Loucy (cell line): Measurements from ENCODE around the gene COLQ.
"Not testable (repeated sequence)": the region's sequence is repeated elsewhere in the genome, so short reads cannot be mapped to it uniquely, and the experiment has no call there.

Experiments used
- H2AFZ ChIP-seq: fragments of 200-600 bp; sonication (generic); 2 replicates; pipeline ENCODE4 v1.6.0; 2016; ENCODE audit warnings: antibody characterized with exemption, mild to moderate bottlenecking, low read length, moderate library complexity
- H3F3A ChIP-seq: fragments of 200-600 bp; 2 replicates; pipeline ENCODE4 v1.6.0; 2016; ENCODE audit warnings: antibody characterized with exemption, low read depth, mild to moderate bottlenecking
- H3K27me3 ChIP-seq: fragments of 200-600 bp; sonication (generic); 2 replicates; pipeline ENCODE4 v1.6.1; 2014; ENCODE audit warnings: low read length, mild to moderate bottlenecking; ENCODE audit not compliant: insufficient read depth, poor library complexity, severe bottlenecking
- H3K36me3 ChIP-seq: fragments of 200-600 bp; sonication (generic); 2 replicates; pipeline ENCODE4 v1.6.1; 2016; ENCODE audit warnings: low read length; ENCODE audit not compliant: insufficient read depth
- H3K4me1 ChIP-seq: fragments of 200-600 bp; sonication (generic); 2 replicates; pipeline ENCODE4 v1.5.1; 2014; ENCODE audit warnings: low read length, mild to moderate bottlenecking; ENCODE audit not compliant: insufficient read depth, poor library complexity, severe bottlenecking
- H3K4me2 ChIP-seq: fragments of 200-600 bp; sonication (generic); 2 replicates; pipeline ENCODE4 v1.6.0; 2014; ENCODE audit warnings: antibody characterized with exemption, low read length, low read depth, mild to moderate bottlenecking; ENCODE audit not compliant: poor library complexity, severe bottlenecking
- H3K4me3 ChIP-seq: fragments of 200-600 bp; sonication (generic); 2 replicates; pipeline ENCODE4 v1.5.1; 2014; ENCODE audit warnings: low read length, mild to moderate bottlenecking, mixed read lengths; ENCODE audit not compliant: poor library complexity, severe bottlenecking
- H3K79me2 ChIP-seq: fragments of 200-600 bp; sonication (generic); 2 replicates; pipeline ENCODE4 v1.6.1; 2014; ENCODE audit warnings: low read length; ENCODE audit not compliant: insufficient read depth
- H3K9ac ChIP-seq: fragments of 200-600 bp; sonication (generic); 2 replicates; pipeline ENCODE4 v1.6.0; 2014; ENCODE audit warnings: mild to moderate bottlenecking, low read depth, low read length, moderate library complexity; ENCODE audit not compliant: poor library complexity, severe bottlenecking
- H3K9me2 ChIP-seq: fragments of 200-600 bp; sonication (generic); replicated peaks from 2 replicates; pipeline ENCODE4 v1.6.1; 2016; ENCODE audit warnings: low read depth, low read length, mixed read lengths
- H3K9me3 ChIP-seq: fragments of 200-600 bp; sonication (generic); 2 replicates; pipeline ENCODE4 v1.6.1; 2014; ENCODE audit warnings: mild to moderate bottlenecking, antibody characterized with exemption, low read length, low read depth; ENCODE audit not compliant: insufficient read depth
- H4K20me1 ChIP-seq: fragments of 200-600 bp; sonication (generic); 2 replicates; pipeline ENCODE4 v1.6.0; 2014; ENCODE audit warnings: antibody characterized with exemption, low read length, mild to moderate bottlenecking; ENCODE audit not compliant: insufficient read depth, poor library complexity, severe bottlenecking
- CTCF ChIP-seq: fragments of 200-600 bp; sonication (generic); conservative IDR thresholded peaks from 2 replicates; pipeline ENCODE4 v1.5.1; 2014; ENCODE audit warnings: mild to moderate bottlenecking, antibody characterized with exemption, low read length
- EZH2phosphoT487 ChIP-seq: fragments of 200-600 bp; IDR thresholded peaks from 2 replicates; pipeline ENCODE4 v1.6.1; 2018; ENCODE audit warnings: antibody characterized with exemption, mild to moderate bottlenecking, moderate library complexity, borderline replicate concordance

COLQ gene

DNA sequence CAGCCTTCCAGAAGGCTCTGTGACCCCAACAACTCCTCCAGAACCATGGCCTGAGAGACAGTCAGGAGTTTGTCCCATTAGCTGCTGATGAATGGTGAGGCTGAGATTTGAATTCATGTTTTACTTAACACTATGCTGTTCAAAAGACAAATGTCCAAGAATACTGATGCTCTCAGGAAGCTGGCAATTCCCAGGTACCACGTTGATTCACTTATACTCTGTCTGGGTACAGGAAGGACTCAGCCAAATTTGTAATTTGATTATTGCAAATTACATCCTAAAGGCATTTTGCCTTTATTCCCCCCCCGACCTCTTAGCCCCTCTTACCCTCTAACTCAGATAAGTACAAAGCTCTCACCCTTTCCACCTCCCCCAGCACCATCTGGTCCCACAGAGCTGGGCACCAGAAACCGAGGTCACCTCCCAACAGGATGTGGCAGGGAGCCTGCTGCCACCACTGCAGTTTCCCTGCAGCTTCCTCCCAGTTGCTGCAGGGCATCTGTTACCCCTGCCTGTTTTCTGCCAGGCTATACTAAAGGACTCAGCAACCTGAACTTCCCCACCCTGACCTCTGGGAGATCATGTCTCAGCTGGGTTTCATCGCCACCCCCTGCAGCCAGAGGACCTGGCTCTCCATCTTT lies 60.5 kb downstream of the COLQ start:
- Histone ChIP-seq H3K36me3 (no peaks in the 10 kb centered on the region), H3F3A (no peaks in the 10 kb centered on the region), H4K20me1 (no peaks in the 10 kb centered on the region), H3K79me2 (no peaks in the 10 kb centered on the region), H3K9ac (peak overlapping the region; percentile 72), H3K4me1 (peaks cover 30% of the 10 kb centered on the region), H3K27me3 (no peaks in the 10 kb centered on the region), H3K9me3 (no peaks in the 10 kb centered on the region), H3K9me2 (no peaks in the 10 kb centered on the region), H2AFZ (peak overlapping the region; percentile 50; the same call in 1 of the 2 replicates), H3K4me3 (peak overlapping the region; percentile 59), H3K4me2 (peak overlapping the region; percentile 84)
- no peak for TF ChIP-seq EZH2phosphoT487
- peak; percentile 37 for TF ChIP-seq CTCF

- Histone ChIP-seq H3K4me2 (no peak overlapping the region), H3K79me2 (no peaks in the 10 kb centered on the region), H3K9ac (no peak overlapping the region), H3K9me2 (no peaks in the 10 kb centered on the region), H3K4me1 (peaks cover 30% of the 10 kb centered on the region), H3K4me3 (no peak overlapping the region), H4K20me1 (no peaks in the 10 kb centered on the region), H2AFZ (no peak overlapping the region), H3K27me3 (no peaks in the 10 kb centered on the region), H3F3A (no peaks in the 10 kb centered on the region), H3K9me3 (no peaks in the 10 kb centered on the region), H3K36me3 (no peaks in the 10 kb centered on the region)
- TF ChIP-seq CTCF, result no peak
- no peak for TF ChIP-seq EZH2phosphoT487
These were observed 63.2 kb downstream of the COLQ start for GRCh38 chr3:15458212-15458780.

- H4K20me1 ChIP-seq, H3K9ac ChIP-seq, H3K79me2 ChIP-seq, H2AFZ ChIP-seq, H3F3A ChIP-seq, H3K4me3 ChIP-seq, H3K36me3 ChIP-seq, H3K27me3 ChIP-seq, H3K9me3 ChIP-seq, H3K4me2 ChIP-seq, H3K9me2 ChIP-seq: not testable (repeated sequence)
- peaks cover 21% of the 10 kb centered on the region for H3K4me1 ChIP-seq
These were observed 64.6 kb downstream of the COLQ start for GRCh38 chr3:15456915-15457314.

GRCh38 chr3:15456321-15456720 lies 65.2 kb downstream of the COLQ start:
- TF ChIP-seq CTCF, result no peak
- TF ChIP-seq EZH2phosphoT487, result no peak
- no peaks in the 10 kb centered on the region for H3K9me3 ChIP-seq

More at GRCh38 chr3:15456321-15456720, 65.2 kb downstream of the COLQ start:
- Histone ChIP-seq H3K9ac (no peak overlapping the region), H2AFZ (no peak overlapping the region), H3K4me2 (no peak overlapping the region), H3K36me3 (no peaks in the 10 kb centered on the region), H3K9me2 (no peaks in the 10 kb centered on the region), H3K27me3 (no peaks in the 10 kb centered on the region), H3F3A (no peaks in the 10 kb centered on the region), H3K79me2 (no peaks in the 10 kb centered on the region), H3K4me1 (peaks cover 16% of the 10 kb centered on the region), H3K4me3 (no peak overlapping the region), H4K20me1 (no peaks in the 10 kb centered on the region)
